Erythroblast (primary cell): ENCODE results near the gene SCD5.

Experiments
- DNase-seq, 2 experiments: peaks; one replicate each; lab custom pipeline; 2025; lab: John Stamatoyannopoulos, UW
- GATA1 ChIP-seq: IDR thresholded peaks from 2 replicates; pipeline ENCODE4 v1.6.1; 2011; ENCODE audit warnings: low read depth, mild to moderate bottlenecking, control low read depth, low read length, moderate library complexity
- POLR2A ChIP-seq: IDR thresholded peaks from 2 replicates; pipeline ENCODE4 v1.6.1; 2011; ENCODE audit warnings: mild to moderate bottlenecking, low read length

Gene SCD5

GRCh38 chr4:82765134-82765533 is 33.5 kb downstream of the SCD5 start:
- TF ChIP-seq POLR2A (no peak), GATA1 (no peak)
- DNase-seq: no peak

- no peak for DNase-seq
- no peak for TF ChIP-seq GATA1
- no peak for TF ChIP-seq POLR2A
Measured at GRCh38 chr4:82761229-82761628, 37.4 kb downstream of the SCD5 start.

GRCh38 chr4:82758701-82759685 is 39.6 kb downstream of the SCD5 start:
- DNase-seq: no peak
- TF ChIP-seq POLR2A (no peak), GATA1 (no peak)

- TF ChIP-seq POLR2A (no peak), GATA1 (no peak)
Measured at GRCh38 chr4:82756061-82756460, 42.5 kb downstream of the SCD5 start.

GRCh38 chr4:82755650-82756049 is 42.9 kb downstream of the SCD5 start:
- no peak for DNase-seq
- TF ChIP-seq GATA1: no peak
- TF ChIP-seq POLR2A: no peak

More at GRCh38 chr4:82756061-82756460, 42.5 kb downstream of the SCD5 start:
- DNase-seq: no peak

GRCh38 chr4:82754513-82755165 is 44.0 kb downstream of the SCD5 start:
- TF ChIP-seq POLR2A (no peak), GATA1 (no peak)
- DNase-seq: no peak

GRCh38 chr4:82753725-82754410 is 44.7 kb downstream of the SCD5 start:
- no peak for TF ChIP-seq POLR2A
- no peak for TF ChIP-seq GATA1
- DNase-seq: no peak

GRCh38 chr4:82753238-82753637 is 45.4 kb downstream of the SCD5 start:
- TF ChIP-seq POLR2A (no peak), GATA1 (no peak)
- no peak for DNase-seq

- TF ChIP-seq POLR2A: no peak
- TF ChIP-seq GATA1: no peak
Measured at GRCh38 chr4:82748810-82749470, 49.7 kb downstream of the SCD5 start.

GRCh38 chr4:82747686-82748575 is 50.7 kb downstream of the SCD5 start:
- DNase-seq: no peak
- TF ChIP-seq POLR2A (no peak), GATA1 (no peak)

More at GRCh38 chr4:82748810-82749470, 49.7 kb downstream of the SCD5 start:
- no peak for DNase-seq

GRCh38 chr4:82746705-82747574 is 51.7 kb downstream of the SCD5 start:
- no peak for DNase-seq
- TF ChIP-seq GATA1: no peak
- no peak for TF ChIP-seq POLR2A
